Left cardiac atrium (tissue), 4 donors: Measurements from ENCODE around the gene EFCAB6. TPM values are rescaled to one million over a fixed set of nuclear protein-coding genes. Genes with fewer than 3 reads are reported as not detected.

Experiments used
- ATAC-seq, 2 donors: fragments of 200-7000 bp; cut with Tn5 transposase; one replicate each; pipeline ENCODE4 v1.9.1; 2020; ENCODE audit warnings: mild to moderate bottlenecking in 2 of 2, moderate library complexity in 2 of 2
- DNase-seq: peaks from one replicate; pipeline ENCODE4 v3.0.0-alpha.2; 2020
- intact Hi-C, 2 donors: fragments of 100-400 bp; cut with DNase I; formaldehyde crosslinking; loops; one replicate each; pipeline versions ENCODE4 v1.14.1 to v1.15.1; 2022 to 2023
- total RNA-seq, 2 donors: library from RNA; stranded (reverse); fragmentation: NEBNext Ultra II Directional; extraction: Animal tissue kit (Norgen Biotek cat#: 25700); gene quantifications; one replicate each; pipeline ENCODE4 v1.2.1, GENCODE V29; 2021
- donor health status: DM: no; HTN: yes; CAD: no.
- donor health status: DM: no; HTN: yes; CAD: no; lungs with severe emphysema.
- donor health status: DM: yes; HTN: yes; CAD: no.
- donor health status: Dilated cardiomyopathy.

The EFCAB6 gene
- total RNA-seq, 2 donors from 2014 or later, result 1.7 to 1.8 TPM

- peak; percentile 54 to 65 for ATAC-seq
- DNase-seq, result no peak
- intact Hi-C loops, result no loop called here
Observed at GRCh38 chr22:43848366-43849171, 36.5 kb upstream of the EFCAB6 start.

- ATAC-seq, result no peak
- intact Hi-C loops, result no loop called here
- DNase-seq, result no peak
Observed at GRCh38 chr22:43847376-43848289, 35.5 kb upstream of the EFCAB6 start.

GRCh38 chr22:43846966-43847365 lies 34.9 kb upstream of the EFCAB6 start:
- DNase-seq (no peak), ATAC-seq (no peak)
- intact Hi-C loops, result no loop called here

- DNase-seq, result no peak
- no peak for ATAC-seq
- intact Hi-C loops, result no loop called here
Observed at GRCh38 chr22:43845981-43846380, 33.9 kb upstream of the EFCAB6 start.

GRCh38 chr22:43844560-43845545 lies 32.7 kb upstream of the EFCAB6 start:
- ATAC-seq (no peak), DNase-seq (no peak)
- intact Hi-C loops, result no loop called here

GRCh38 chr22:43843783-43844530 lies 31.9 kb upstream of the EFCAB6 start:
- no peak for DNase-seq
- intact Hi-C loops, result no loop called here

GRCh38 chr22:43841742-43842141 lies 29.6 kb upstream of the EFCAB6 start:
- DNase-seq, result no peak
- ATAC-seq, result no peak
- intact Hi-C loops, result no loop called here

More at GRCh38 chr22:43843783-43844530, 31.9 kb upstream of the EFCAB6 start:
- ATAC-seq, result no peak

- intact Hi-C loops, result no loop called here
- DNase-seq (no peak), ATAC-seq (no peak)
Observed at GRCh38 chr22:43840851-43841250, 28.7 kb upstream of the EFCAB6 start.

- intact Hi-C loops, result no loop called here
- ATAC-seq (no peak), DNase-seq (no peak)
Observed at GRCh38 chr22:43840431-43840830, 28.3 kb upstream of the EFCAB6 start.

GRCh38 chr22:43839781-43840180 lies 27.7 kb upstream of the EFCAB6 start:
- intact Hi-C loops, result no loop called here
- ATAC-seq (no peak), DNase-seq (no peak)

- intact Hi-C loops, result no loop called here
Observed at GRCh38 chr22:43838571-43839307, 26.6 kb upstream of the EFCAB6 start.

GRCh38 chr22:43838161-43838560 lies 26.1 kb upstream of the EFCAB6 start:
- ATAC-seq (peak in 1 of 2 donors; percentile 25), DNase-seq (no peak)
- intact Hi-C loops, result no loop called here

More at GRCh38 chr22:43838571-43839307, 26.6 kb upstream of the EFCAB6 start:
- no peak for DNase-seq
- ATAC-seq, result no peak

GRCh38 chr22:43837666-43838065 lies 25.6 kb upstream of the EFCAB6 start:
- DNase-seq (no peak), ATAC-seq (no peak)
- intact Hi-C loops, result no loop called here

GRCh38 chr22:43835736-43836135 lies 23.6 kb upstream of the EFCAB6 start:
- intact Hi-C loops, result no loop called here
- ATAC-seq, result no peak
- DNase-seq, result no peak

GRCh38 chr22:43835166-43835565 lies 23.1 kb upstream of the EFCAB6 start:
- intact Hi-C loops, result no loop called here
- DNase-seq, result no peak
- no peak for ATAC-seq

- intact Hi-C loops, result no loop called here
- no peak for DNase-seq
- ATAC-seq, result peak in 1 of 2 donors; percentile 25
Observed at GRCh38 chr22:43833286-43834240, 21.5 kb upstream of the EFCAB6 start.
